HepG2 (cell line): Measurements from ENCODE around the gene FAH. TPM values are rescaled to one million over a fixed set of nuclear protein-coding genes. Genes with fewer than 3 reads are reported as not detected.

ENCODE experiments used
- ATAC-seq: fragments of 200-7000 bp; cut with Tn5 transposase; 3 replicates; pipeline ENCODE4 v1.9.1; 2020; ENCODE audit warnings: mild to moderate bottlenecking, moderate library complexity
- BruUV-seq: library from RNA; stranded (reverse); fragments of 400-500 nt; replicated peaks from 2 replicates; lab custom pipeline; 2021; lab: Mats Ljungman, UMichigan
- CTCF ChIA-PET: fragments of 300-600 bp; formaldehyde crosslinking; extraction: SDS; loops from one replicate; lab custom pipeline; 2021; ENCODE audit warnings: low total read pairs, inconsistent platforms, low intra/inter-chr PET ratio; lab: Yijun Ruan, JAX
- POLR2A ChIA-PET: fragments of 350-600 bp; sonication (Branson Sonifier 250); formaldehyde crosslinking; loops from one replicate; lab custom pipeline; 2020; ENCODE audit warnings: antibody characterized with exemption, inconsistent platforms; lab: Yijun Ruan, JAX
- DNase-seq: peaks from one replicate; pipeline ENCODE4 v3.0.0-alpha.2; 2015; ENCODE audit warnings: low spot score
- FAIRE-seq: peaks from 3 replicates; lab custom pipeline; 2011; peaks lifted over from hg19 to GRCh38; lab: Jason Lieb, UNC
- H2AFZ ChIP-seq: one replicate; pipeline ENCODE4 v1.6.1; 2011; ENCODE audit warnings: low read length, inconsistent platforms
- H3K27ac ChIP-seq: fragments of 300-600 bp; 3 replicates; pipeline ENCODE4 v1.8.0; 2011; ENCODE audit warnings: mixed run types, mild to moderate bottlenecking, mixed read lengths, low read length, inconsistent platforms; ENCODE audit not compliant: insufficient read depth; ENCODE audit errors: extremely low read length
- H3K27me3 ChIP-seq, 2 experiments: fragments of 200-600 bp in 1 of 2; 2 replicates in 1 of 2; 3 replicates in 1 of 2; pipeline versions ENCODE4 v1.6.0 to v1.8.0; 2011; ENCODE audit warnings: low read length in 2 of 2, mild to moderate bottlenecking in 2 of 2, moderate library complexity in 2 of 2, inconsistent platforms in 1 of 2; ENCODE audit not compliant: insufficient read depth in 2 of 2, control insufficient read depth in 1 of 2
- H3K36me3 ChIP-seq, 2 experiments: fragments of 200-600 bp in 1 of 2; replicated peaks in 1 of 2; 2 replicates in 1 of 2; 3 replicates in 1 of 2; pipeline versions ENCODE4 v1.5.1 to v1.8.0; 2011; ENCODE audit warnings: low read length in 2 of 2, inconsistent platforms in 1 of 2; ENCODE audit not compliant: insufficient read depth in 2 of 2, control insufficient read depth in 1 of 2
- H3K4me1 ChIP-seq: 2 replicates; pipeline ENCODE4 v1.5.1; 2012; ENCODE audit warnings: low read length, inconsistent platforms; ENCODE audit not compliant: insufficient read depth
- H3K4me2 ChIP-seq: 2 replicates; pipeline ENCODE4 v1.6.0; 2011; ENCODE audit warnings: low read depth, low read length, inconsistent platforms
- H3K4me3 ChIP-seq, 3 experiments: fragments of 200-600 bp in 1 of 3; sonication (generic), shearing (Covaris generic) in 1 of 3; replicated peaks in 1 of 3; 2 replicates each; pipeline ENCODE4 v1.5.1; 2011 to 2016; ENCODE audit warnings: low read length in 3 of 3, inconsistent platforms in 2 of 3, low read depth in 2 of 3, mild to moderate bottlenecking in 2 of 3, control low read depth in 1 of 3, mixed read lengths in 1 of 3; ENCODE audit not compliant: insufficient read depth in 1 of 3
- H3K79me2 ChIP-seq: one replicate; pipeline ENCODE4 v1.6.1; 2011; ENCODE audit warnings: low read length, inconsistent platforms; ENCODE audit not compliant: insufficient read depth
- H3K9ac ChIP-seq: 2 replicates; pipeline ENCODE4 v1.6.0; 2011; ENCODE audit warnings: mild to moderate bottlenecking, low read depth, low read length, inconsistent platforms; ENCODE audit not compliant: insufficient read depth
- H3K9me3 ChIP-seq: 2 replicates; pipeline ENCODE4 v1.5.1; 2012; ENCODE audit warnings: mild to moderate bottlenecking, low read length
- H4K20me1 ChIP-seq: 2 replicates; pipeline ENCODE4 v1.6.0; 2011; ENCODE audit warnings: inconsistent platforms, mild to moderate bottlenecking, low read length, moderate library complexity; ENCODE audit not compliant: insufficient read depth
- CBX2 ChIP-seq, 2 experiments: fragments of 200-600 bp in 1 of 2; sonication (generic); formaldehyde crosslinking in 1 of 2; IDR thresholded peaks; 2 replicates each; pipeline versions ENCODE4 v1.7.0 to v1.8.1; 2018 to 2022; ENCODE audit warnings: low read depth in 2 of 2, low read length in 1 of 2, mild to moderate bottlenecking in 1 of 2, missing genetic modification reagents in 1 of 2
- FOXA3 ChIP-seq: IDR thresholded peaks from 2 replicates; pipeline ENCODE4 v1.6.1; 2016; ENCODE audit warnings: missing genetic modification reagents, missing compliant biosample characterization
- HBP1 ChIP-seq: IDR thresholded peaks from 2 replicates; pipeline ENCODE4 v1.6.1; 2016; ENCODE audit warnings: low read depth, control low read depth
- NFKB2 ChIP-seq: sonication (generic); formaldehyde crosslinking; IDR thresholded peaks from 2 replicates; pipeline ENCODE4 v1.4.0; 2020; ENCODE audit warnings: missing genetic modification reagents, borderline replicate concordance
- SRSF4 ChIP-seq: fragments of 200-400 bp; formaldehyde crosslinking; IDR thresholded peaks from one replicate; pipeline ENCODE4 v1.6.1; 2018; ENCODE audit warnings: mild to moderate bottlenecking, low read depth, low read length, moderate library complexity; ENCODE audit not compliant: poor library complexity, severe bottlenecking
- TERF1 ChIP-seq: sonication (generic); formaldehyde crosslinking; IDR thresholded peaks from 2 replicates; pipeline ENCODE4 v1.8.0; 2022; ENCODE audit warnings: mild to moderate bottlenecking, missing genetic modification reagents, moderate library complexity
- YEATS4 ChIP-seq: sonication (generic); formaldehyde crosslinking; IDR thresholded peaks from 2 replicates; pipeline ENCODE4 v1.4.0; 2020; ENCODE audit warnings: missing genetic modification reagents, borderline replicate concordance
- ZNF383 ChIP-seq: sonication (generic); formaldehyde crosslinking; IDR thresholded peaks from 2 replicates; pipeline ENCODE4 v1.4.0; 2020; ENCODE audit warnings: missing genetic modification reagents, mild to moderate bottlenecking, borderline replicate concordance
- ZNF629 ChIP-seq: sonication (generic); formaldehyde crosslinking; conservative IDR thresholded peaks from 2 replicates; pipeline ENCODE4 v1.5.0; 2020; ENCODE audit warnings: missing genetic modification reagents
- WGBS: methylation state at CpG from one replicate; pipeline ENCODE4 v1.1.6; 2017; ENCODE audit warnings: low lambda C conversion rate; 5-methylcytosine and 5-hydroxymethylcytosine counted together
- in situ Hi-C: cut with HindIII; loops from 2 replicates; pipeline ENCODE4 v1.10.0; 2017; ENCODE audit warnings: low pct_unique_long_range_greater_than_20kb; ENCODE audit not compliant: extremely low pct_ligation_motif_present
- intact Hi-C: fragments of 100-400 bp; cut with micrococcal nuclease; formaldehyde crosslinking; loops from one replicate; pipeline ENCODE4 v1.10.0; 2022; ENCODE audit not compliant: unreplicated experiment
- polyA plus RNA-seq, 8 experiments: library from polyadenylated mRNA; depleted of rRNA in 3 of 8; stranded (reverse) in 7 of 8; unstranded in 1 of 8; fragments of >200 nt; fragmentation: Illumina TruSeq in 4 of 8; extraction: Trizol in 4 of 8; gene quantifications; 2 replicates each; pipeline versions ENCODE4 v1.2.1 to v1.2.3, GENCODE V29; 2011 to 2016; ENCODE audit warnings: low read depth in 4 of 8, missing spikeins in 1 of 8, mixed read lengths in 1 of 8; ENCODE audit not compliant: insufficient read depth in 1 of 8
- total RNA-seq, 5 experiments: library from RNA; depleted of rRNA; stranded (reverse); fragments of >200 nt; fragmentation: Illumina TruSeq; extraction: Trizol; gene quantifications; 2 replicates each; pipeline ENCODE4 v1.2.3, GENCODE V29; 2016; ENCODE audit warnings: low read depth in 1 of 5

The FAH gene
- total and polyA plus RNA-seq, 2 of the 13 experiments (the other 11 are each of a cell fraction or from before 2014, with no cell fraction given), result 36.6 to 75.0 TPM

GRCh38 chr15:80175436-80175835 is 22.6 kb downstream of the FAH start:
- WGBS, result 100% methylated on average over 3 of the region's 9 CpGs
- Histone ChIP-seq H3K36me3 (peaks cover 7 to 50% of the 10 kb centered on the region in 2 experiments; a peak in 4 of 5 replicates), H3K4me1 (peaks cover 26% of the 10 kb centered on the region), H3K27ac (no peak overlapping the region), H3K4me3 (no peak overlapping the region), H3K9me3 (no peaks in the 10 kb centered on the region), H3K27me3 (no peaks in the 10 kb centered on the region; a peak in 1 of 5 replicates), H2AFZ (no peak overlapping the region), H4K20me1 (no peaks in the 10 kb centered on the region), H3K9ac (no peak overlapping the region), H3K4me2 (no peak overlapping the region), H3K79me2 (no peaks in the 10 kb centered on the region)
- DNase-seq (no peak), ATAC-seq (no peak), FAIRE-seq (no peak)
- in situ Hi-C loops (no loop called here), intact Hi-C loops (no loop called here)
- BruUV-seq, result no TSS peak
- TF ChIP-seq FOXA3 (no peak), YEATS4 (CRISPR knock-in tag) (no peak), ZNF629 (CRISPR knock-in tag) (0 out of 2 replicates have a peak, but pooled peaks have one; percentile 26), NFKB2 (CRISPR knock-in tag) (no peak), HBP1 (CRISPR knock-in tag) (no peak), TERF1 (CRISPR knock-in tag) (no peak), SRSF4 (no peak), ZNF383 (no peak), CBX2 (IDR thresholded peaks at IDR 0.05; ENCODE audit: low read depth, low read length) (no peak), CBX2 (CRISPR knock-in tag; IDR thresholded peaks at IDR 0.05; ENCODE audit: low read depth) (no peak)
- CTCF ChIA-PET, result no interaction called here
- POLR2A ChIA-PET, result no interaction called here
